Hepatocyte (in vitro differentiated cells): ENCODE data around the gene REXO1. TPM values are rescaled to one million over a fixed set of nuclear protein-coding genes. Genes with fewer than 3 reads are reported as not detected.

Source experiments
- DNase-seq: peaks from one replicate; pipeline ENCODE4 v3.0.0-alpha.2; 2016; ENCODE audit warnings: low spot score
- H2AFZ ChIP-seq: fragments of 200-600 bp; sonication (generic); 2 replicates; pipeline ENCODE4 v1.6.0; 2016; ENCODE audit warnings: antibody characterized with exemption, mild to moderate bottlenecking
- H3K27ac ChIP-seq: fragments of 200-600 bp; sonication (generic); 2 replicates; pipeline ENCODE4 v1.5.1; 2016; ENCODE audit warnings: mild to moderate bottlenecking
- H3K27me3 ChIP-seq: fragments of 200-600 bp; sonication (generic); 2 replicates; pipeline ENCODE4 v1.6.1; 2016
- H3K36me3 ChIP-seq: fragments of 200-600 bp; sonication (generic); replicated peaks from 2 replicates; pipeline ENCODE4 v1.5.1; 2016; ENCODE audit warnings: low read depth; ENCODE audit not compliant: insufficient read depth
- H3K4me1 ChIP-seq: fragments of 200-600 bp; sonication (generic); 2 replicates; pipeline ENCODE4 v1.5.1; 2016; ENCODE audit warnings: mild to moderate bottlenecking, moderate library complexity; ENCODE audit not compliant: insufficient read depth
- H3K4me2 ChIP-seq: fragments of 200-600 bp; sonication (generic); 2 replicates; pipeline ENCODE4 v1.6.0; 2016
- H3K4me3 ChIP-seq: fragments of 200-600 bp; sonication (generic); 2 replicates; pipeline ENCODE4 v1.5.1; 2016; ENCODE audit warnings: mild to moderate bottlenecking
- H3K79me2 ChIP-seq: fragments of 200-600 bp; sonication (generic); 2 replicates; pipeline ENCODE4 v1.6.0; 2017; ENCODE audit warnings: mild to moderate bottlenecking
- H3K9me2 ChIP-seq: fragments of 200-600 bp; sonication (generic); replicated peaks from 2 replicates; pipeline ENCODE4 v1.6.0; 2017; ENCODE audit warnings: mild to moderate bottlenecking; ENCODE audit not compliant: insufficient read depth
- H3K9me3 ChIP-seq: fragments of 200-600 bp; sonication (generic); 2 replicates; pipeline ENCODE4 v1.5.1; 2016; ENCODE audit warnings: low read depth, mild to moderate bottlenecking
- H4K20me1 ChIP-seq: fragments of 200-600 bp; sonication (generic); 2 replicates; pipeline ENCODE4 v1.6.0; 2016; ENCODE audit warnings: mild to moderate bottlenecking; ENCODE audit not compliant: insufficient read depth, poor library complexity, severe bottlenecking
- CTCF ChIP-seq: fragments of 200-600 bp; sonication (generic); IDR thresholded peaks from 2 replicates; pipeline ENCODE4 v1.5.1; 2016; ENCODE audit warnings: antibody characterized with exemption, mild to moderate bottlenecking; ENCODE audit not compliant: poor library complexity
- EZH2 ChIP-seq: fragments of 200-600 bp; sonication (generic); IDR thresholded peaks from 2 replicates; pipeline ENCODE4 v1.6.1; 2016; ENCODE audit warnings: antibody characterized with exemption, mild to moderate bottlenecking, borderline replicate concordance
- EZH2phosphoT487 ChIP-seq: fragments of 200-600 bp; sonication (generic); IDR thresholded peaks from one replicate; pipeline ENCODE4 v1.6.1; 2018; ENCODE audit warnings: antibody characterized with exemption, mild to moderate bottlenecking, low read depth, moderate library complexity; ENCODE audit not compliant: unreplicated experiment, severe bottlenecking
- WGBS: methylation state at CpG from one replicate; pipeline ENCODE4 v1.1.6; 2016; ENCODE audit warnings: low lambda C conversion rate; ENCODE audit errors: missing lambda C conversion rate; 5-methylcytosine and 5-hydroxymethylcytosine counted together
- polyA plus RNA-seq: library from polyadenylated mRNA; unstranded; fragments of >200 nt; fragmentation: Nextera tagmentation; extraction: Ambion mirVana; gene quantifications from 2 replicates; pipeline ENCODE4 v1.2.1, GENCODE V29; 2016
- total RNA-seq: library from RNA; depleted of rRNA; stranded (reverse); fragments of >200 nt; gene quantifications from 2 replicates; pipeline ENCODE4 v1.2.3, GENCODE V29; 2014

Gene REXO1
- total and polyA plus RNA-seq, 2 experiments from 2014 or later = 13.4 to 22.8 TPM

- no peaks in the 10 kb centered on the region for H3K27me3 ChIP-seq
- no peak for TF ChIP-seq EZH2
- TF ChIP-seq EZH2phosphoT487 = no peak
- no peak for TF ChIP-seq CTCF
- peaks cover 5% of the 10 kb centered on the region for H3K4me1 ChIP-seq
- H3K4me3 ChIP-seq = no peak overlapping the region
- no peaks in the 10 kb centered on the region for H3K79me2 ChIP-seq
- H4K20me1 ChIP-seq = no peaks in the 10 kb centered on the region
- H3K27ac ChIP-seq = no peak overlapping the region
- H2AFZ ChIP-seq = no peak overlapping the region
- peak overlapping the region; percentile 95 for H3K4me2 ChIP-seq
- 67% methylated on average over 21 of the region's 21 CpGs for WGBS
- H3K9me2 ChIP-seq = no peaks in the 10 kb centered on the region
- no peaks in the 10 kb centered on the region for H3K9me3 ChIP-seq
- no peak for DNase-seq
- no peaks in the 10 kb centered on the region for H3K36me3 ChIP-seq
Measured at GRCh38 chr19:1813192-1814182, 34.8 kb downstream of the REXO1 start.

GRCh38 chr19:1812426-1813191, 35.7 kb downstream of the REXO1 start:
- Histone ChIP-seq H3K27ac (no peak overlapping the region), H3K4me1 (peaks cover 5% of the 10 kb centered on the region), H3K4me2 (peak overlapping the region; percentile 95), H2AFZ (peak overlapping the region; percentile 79), H3K4me3 (peak overlapping the region; percentile 41), H3K9me2 (no peaks in the 10 kb centered on the region), H3K79me2 (no peaks in the 10 kb centered on the region), H3K9me3 (no peaks in the 10 kb centered on the region), H4K20me1 (no peaks in the 10 kb centered on the region), H3K36me3 (no peaks in the 10 kb centered on the region), H3K27me3 (no peaks in the 10 kb centered on the region)
- WGBS = 1% methylated on average over 22 of the region's 47 CpGs
- TF ChIP-seq EZH2phosphoT487 = no peak
- peak; percentile 58 for TF ChIP-seq CTCF
- TF ChIP-seq EZH2 = no peak
- peak; percentile 93 for DNase-seq

GRCh38 chr19:1811942-1812425, 36.3 kb downstream of the REXO1 start, which contains the start of gene ATP8B3:
Gene ATP8B3, minus strand, starts transcription at chr19:1812276. Its CDS starts 540 bp downstream, at chr19:1811736.
- DNase-seq = no peak
- Histone ChIP-seq H3K36me3 (no peaks in the 10 kb centered on the region), H3K9me2 (no peaks in the 10 kb centered on the region), H3K4me3 (peak within 1 kb of the TSS; percentile 41), H4K20me1 (no peaks in the 10 kb centered on the region), H3K27me3 (no peaks in the 10 kb centered on the region), H3K4me2 (peak within 1 kb of the TSS; percentile 95), H3K79me2 (no peaks in the 10 kb centered on the region), H2AFZ (peak within 1 kb of the TSS; percentile 79), H3K27ac (no peak within 1 kb of the TSS), H3K4me1 (peaks cover 5% of the 10 kb centered on the region), H3K9me3 (no peaks in the 10 kb centered on the region)
- TF ChIP-seq EZH2phosphoT487 (no peak), EZH2 (no peak), CTCF (no peak)
- WGBS = 1% methylated on average over 26 of the region's 48 CpGs
